ENCODE data around the gene TAMALIN.
"Not testable (repeated sequence)": the region's sequence is repeated elsewhere in the genome, so short reads cannot be mapped to it uniquely, and the experiment has no call there.

TAMALIN gene
- long read RNA-seq, donor 1, partial matches to known transcripts, result 5 of 10 reads
- long read RNA-seq, donor 1, other reads (novel, unspliced or antisense), result 0 of 10 reads
- long read RNA-seq, donor 2, transcript GRASP-201 (8 exons, 1,933 nt), result major isoform, 10 of 10 reads
- long read RNA-seq, donor 2, partial matches to known transcripts, result 0 of 10 reads
- long read RNA-seq, donor 2, other reads (novel, unspliced or antisense), result 0 of 10 reads
- long read RNA-seq, donor 3, partial matches to known transcripts, result 0 of 4 reads
- long read RNA-seq, donor 3, other reads (novel, unspliced or antisense), result 0 of 4 reads
- long read RNA-seq, donor 4, transcript GRASP-201 (8 exons, 1,933 nt), result major isoform, 5 of 8 reads
- long read RNA-seq, donor 4, partial matches to known transcripts, result 0 of 8 reads
- long read RNA-seq, donor 4, other reads (novel, unspliced or antisense), result 0 of 8 reads
- long read RNA-seq, donor 5, transcript GRASP-201 (8 exons, 1,933 nt), result major isoform, 6 of 9 reads
- long read RNA-seq, donor 5, partial matches to known transcripts, result 0 of 9 reads
- long read RNA-seq, donor 5, other reads (novel, unspliced or antisense), result 0 of 9 reads
- long read RNA-seq, donor 6, transcript GRASP-201 (8 exons, 1,933 nt), result major isoform, 7 of 7 reads
- long read RNA-seq, donor 6, partial matches to known transcripts, result 0 of 7 reads
- long read RNA-seq, donor 6, other reads (novel, unspliced or antisense), result 0 of 7 reads
- long read RNA-seq, donor 7, transcript GRASP-201 (8 exons, 1,933 nt), result major isoform, 9 of 9 reads
- long read RNA-seq, donor 7, partial matches to known transcripts, result 0 of 9 reads
- long read RNA-seq, donor 7, other reads (novel, unspliced or antisense), result 0 of 9 reads
- long read RNA-seq, donor 8, transcript GRASP-201 (8 exons, 1,933 nt), result major isoform, 6 of 7 reads
- long read RNA-seq, donor 8, partial matches to known transcripts, result 0 of 7 reads
- long read RNA-seq, donor 8, other reads (novel, unspliced or antisense), result 0 of 7 reads

DNA sequence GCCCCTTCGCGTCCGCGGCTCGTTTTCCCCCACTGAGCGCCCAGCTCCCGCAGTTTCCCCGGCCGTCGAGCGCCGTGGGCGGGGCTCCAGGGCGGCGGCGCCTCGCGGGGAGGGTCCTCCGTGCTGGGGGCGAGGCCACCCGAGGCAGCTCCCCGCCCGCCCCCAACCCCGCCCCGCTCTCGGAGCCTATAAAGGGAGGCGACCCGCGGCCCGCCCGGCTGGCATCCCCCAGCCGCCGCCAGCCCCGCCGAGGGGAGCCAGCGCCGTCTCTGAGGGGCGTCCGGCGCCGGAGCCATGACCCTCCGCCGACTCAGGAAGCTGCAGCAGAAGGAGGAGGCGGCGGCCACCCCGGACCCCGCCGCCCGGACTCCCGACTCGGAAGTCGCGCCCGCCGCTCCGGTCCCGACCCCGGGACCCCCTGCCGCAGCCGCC is at the start of gene TAMALIN:
TAMALIN (plus strand) TSS at position 221 of the 432 bp plus-strand sequence; CDS start at position 295, 74 bp downstream.
- DNase-seq, result no peak

DNA sequence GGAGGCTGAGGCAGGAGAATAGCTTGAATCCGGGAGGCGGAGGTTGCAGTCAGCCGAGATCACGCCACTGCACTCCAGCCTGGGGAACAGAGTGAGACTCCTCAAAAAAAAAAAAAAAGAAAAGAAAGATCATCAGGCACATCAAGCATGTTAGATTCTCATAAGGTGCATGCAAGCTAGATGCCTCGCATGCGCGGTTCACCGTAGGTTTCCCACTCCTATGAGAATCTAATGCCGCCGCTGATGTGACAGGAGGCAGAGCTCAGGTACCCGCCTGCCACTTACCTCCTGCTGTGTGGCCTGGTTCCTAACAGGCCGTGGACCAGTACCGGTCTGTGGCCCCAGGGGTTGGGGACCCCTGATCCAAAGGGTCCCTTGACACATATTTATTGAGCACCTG is 48.2 kb upstream of the TAMALIN start:
- no peak for DNase-seq

DNA sequence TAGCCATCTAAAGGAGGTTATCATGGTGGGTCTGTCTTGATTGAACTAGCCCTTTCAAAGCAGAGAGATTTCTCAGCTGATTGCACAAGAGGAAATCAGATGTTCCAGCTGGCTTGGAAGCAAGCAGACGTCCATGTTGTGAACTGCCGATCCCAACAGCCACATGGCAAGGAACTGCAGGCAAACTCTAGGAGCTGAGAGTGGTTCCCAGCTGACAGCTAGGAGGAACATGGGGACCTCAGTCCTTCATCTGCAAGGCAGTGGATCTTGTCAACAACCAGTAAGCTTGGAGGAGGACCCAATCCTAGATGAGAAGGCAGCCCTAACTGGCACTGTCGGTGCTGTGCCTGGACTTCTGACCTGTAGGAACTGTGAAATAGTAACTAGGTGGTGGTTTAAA is 47.5 kb upstream of the TAMALIN start:
- DNase-seq, result no peak

DNA sequence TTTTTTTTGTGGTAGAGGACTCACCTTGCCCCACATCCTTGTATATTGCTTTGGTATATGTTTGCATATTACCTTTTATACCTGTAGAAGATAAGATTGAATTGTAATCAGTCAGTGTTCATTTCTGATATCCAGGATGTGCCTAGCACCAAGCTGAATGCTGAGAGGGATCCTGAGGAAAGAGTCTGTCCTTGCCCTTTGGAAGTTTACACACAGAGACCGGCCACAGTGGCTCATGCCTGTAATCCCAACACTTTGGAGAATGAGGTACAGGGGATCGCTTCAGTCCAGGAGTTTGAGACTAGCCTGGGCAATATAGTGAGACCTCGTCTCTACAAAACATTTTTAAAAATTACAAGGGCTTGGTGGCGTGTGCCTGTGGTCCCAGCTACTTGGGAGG is 46.8 kb upstream of the TAMALIN start:
- DNase-seq, result no peak

DNA sequence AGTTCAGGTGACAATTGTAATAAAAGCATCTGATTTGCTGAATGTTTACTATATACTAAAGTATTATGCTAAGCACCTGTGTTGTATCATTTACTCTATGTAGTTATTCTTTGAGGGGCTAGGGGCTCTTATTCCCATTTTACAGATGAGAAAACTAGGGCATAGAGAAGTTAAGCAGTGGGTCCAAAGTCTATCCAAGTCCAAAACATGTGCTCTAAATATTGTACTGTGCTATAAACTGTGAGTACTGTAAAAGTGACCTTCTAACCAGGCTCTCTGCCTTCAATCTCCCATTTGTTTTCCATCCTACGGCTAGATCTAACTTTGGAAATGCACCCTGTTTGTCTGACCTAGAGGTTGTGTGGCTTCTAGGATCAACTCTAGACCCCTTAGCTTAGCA is 46.3 kb upstream of the TAMALIN start:
- DNase-seq, result no peak

DNA sequence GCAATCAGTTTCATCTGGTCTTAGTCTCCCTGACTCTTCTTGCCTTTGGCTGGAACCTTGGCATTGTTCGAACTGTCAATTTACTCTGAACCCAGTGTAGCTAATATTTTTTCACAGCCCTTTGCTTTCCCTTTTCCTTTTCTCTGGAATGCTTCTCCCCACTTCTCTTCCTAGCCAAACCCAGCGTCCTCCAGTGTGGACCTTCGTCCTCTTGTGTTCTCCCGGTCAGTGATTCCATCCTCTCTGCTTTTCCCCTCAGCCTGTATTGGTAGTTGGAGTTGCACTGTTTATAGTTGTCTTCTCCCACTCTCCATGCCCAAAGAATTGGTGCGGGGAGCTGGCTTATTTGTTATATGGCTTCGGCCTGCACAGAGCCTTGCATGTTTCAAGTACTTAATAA is 45.9 kb upstream of the TAMALIN start:
- no peak for DNase-seq

DNA sequence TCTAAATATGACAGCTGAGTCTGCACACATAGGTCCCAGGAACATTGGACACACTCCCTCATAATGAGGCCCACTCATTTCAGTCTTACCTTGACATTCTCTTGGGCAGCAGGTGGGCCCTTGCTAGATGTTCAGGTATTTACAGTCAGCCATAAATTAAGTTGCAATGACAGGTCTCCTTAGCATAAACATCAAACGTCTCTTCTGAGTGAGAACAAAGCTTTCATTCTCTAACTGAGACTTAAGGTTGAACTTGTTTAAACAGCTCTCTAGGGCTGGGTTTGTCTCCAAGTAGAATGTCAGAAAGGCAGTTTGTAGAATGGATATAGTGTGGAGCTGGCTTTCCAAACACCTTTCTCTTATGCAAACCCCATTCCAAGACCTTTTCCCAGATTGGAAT is 44.9 kb upstream of the TAMALIN start:
- DNase-seq, result no peak

DNA sequence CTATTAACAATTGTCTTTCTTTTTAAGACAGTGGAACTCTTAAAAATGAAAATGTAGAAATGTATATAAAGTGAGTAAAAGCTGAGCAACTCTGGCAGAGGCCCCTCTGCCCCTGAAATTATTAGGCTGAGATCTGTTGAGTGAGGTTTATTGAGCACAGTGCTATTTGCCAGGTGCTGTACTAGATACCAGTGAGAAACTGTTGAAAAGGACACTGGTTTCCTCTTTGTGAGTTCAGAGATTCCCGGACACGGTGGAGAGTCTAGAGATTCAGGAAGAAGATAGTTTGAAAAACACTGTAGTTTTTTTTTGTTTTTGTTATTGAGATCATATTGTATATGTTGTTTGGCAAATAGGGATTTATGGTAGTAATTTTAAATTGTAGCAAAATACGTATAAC is 44.0 kb upstream of the TAMALIN start:
- DNase-seq, result no peak

DNA sequence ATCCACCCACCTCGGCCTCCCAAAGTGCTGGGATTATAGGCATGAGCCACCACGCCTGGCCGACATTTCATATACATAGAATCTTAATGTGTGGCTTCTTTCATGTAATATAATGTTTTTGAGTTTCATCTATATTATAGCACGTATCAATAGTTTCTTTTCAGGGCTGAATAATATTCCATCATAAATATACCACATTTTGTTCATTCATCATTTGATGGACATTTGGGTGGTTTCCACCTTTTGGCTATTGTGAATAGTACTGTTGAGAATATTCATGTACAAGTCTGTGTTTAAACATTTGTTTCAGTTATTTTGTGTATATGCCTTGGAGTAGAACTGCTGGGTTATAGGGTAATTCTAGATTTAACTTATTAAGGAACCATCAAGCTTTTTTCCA is 43.3 kb upstream of the TAMALIN start:
- no peak for DNase-seq

DNA sequence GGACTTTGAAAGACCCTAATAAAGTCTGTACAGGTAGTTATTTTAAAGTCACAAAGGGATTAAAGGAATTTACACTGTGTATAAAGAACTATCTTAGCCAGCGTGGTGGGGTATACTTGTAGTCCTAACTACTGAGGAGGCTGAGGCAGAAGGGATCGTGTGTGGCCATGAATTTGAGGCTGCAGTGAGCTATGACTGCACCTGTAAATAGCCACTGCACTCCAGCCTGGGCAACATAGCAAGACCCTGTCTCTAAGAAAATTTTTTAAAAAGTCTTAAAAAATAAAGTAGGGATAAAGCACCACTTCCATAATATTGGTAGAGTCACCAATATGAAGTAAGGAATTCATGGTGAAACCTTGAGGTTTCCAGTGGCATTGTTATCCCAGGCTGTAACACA is 37.1 kb upstream of the TAMALIN start:
- no peak for DNase-seq

DNA sequence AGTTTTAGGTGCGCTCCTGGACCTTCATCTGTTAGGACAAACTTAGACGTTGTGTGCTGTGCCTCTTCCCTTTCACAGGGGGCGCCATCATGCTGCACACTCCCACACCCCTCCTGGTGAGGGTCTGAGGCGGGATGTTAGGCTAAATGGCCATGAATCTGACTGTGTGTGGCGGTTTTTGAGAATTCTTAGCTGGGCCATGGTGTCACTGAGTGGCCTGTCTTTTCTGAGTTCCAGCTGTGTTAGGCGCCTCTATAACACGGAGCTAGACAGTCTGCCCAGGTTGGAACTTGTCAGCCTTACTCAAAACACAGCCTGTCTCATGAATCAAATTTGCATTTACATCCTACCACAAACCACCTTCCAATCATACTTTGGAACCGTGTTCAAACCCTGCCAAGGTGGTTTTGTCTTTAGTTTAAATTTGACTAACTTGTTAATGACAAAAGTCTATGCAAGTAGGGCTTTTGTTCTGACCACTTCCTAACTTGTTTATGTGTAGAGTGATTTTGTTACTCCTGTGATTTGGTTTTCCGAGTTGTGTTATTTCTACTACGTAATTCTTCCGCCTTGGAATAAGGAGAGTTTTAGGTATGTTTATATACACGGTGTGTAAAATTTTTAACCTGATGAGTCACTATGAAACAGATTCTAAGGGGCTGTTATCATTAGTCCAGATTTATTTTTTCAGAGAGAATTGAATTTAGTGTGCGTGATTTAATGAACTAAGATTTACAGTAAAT is 35.7 kb upstream of the TAMALIN start:
- DNase-seq, result peak; percentile 41

DNA sequence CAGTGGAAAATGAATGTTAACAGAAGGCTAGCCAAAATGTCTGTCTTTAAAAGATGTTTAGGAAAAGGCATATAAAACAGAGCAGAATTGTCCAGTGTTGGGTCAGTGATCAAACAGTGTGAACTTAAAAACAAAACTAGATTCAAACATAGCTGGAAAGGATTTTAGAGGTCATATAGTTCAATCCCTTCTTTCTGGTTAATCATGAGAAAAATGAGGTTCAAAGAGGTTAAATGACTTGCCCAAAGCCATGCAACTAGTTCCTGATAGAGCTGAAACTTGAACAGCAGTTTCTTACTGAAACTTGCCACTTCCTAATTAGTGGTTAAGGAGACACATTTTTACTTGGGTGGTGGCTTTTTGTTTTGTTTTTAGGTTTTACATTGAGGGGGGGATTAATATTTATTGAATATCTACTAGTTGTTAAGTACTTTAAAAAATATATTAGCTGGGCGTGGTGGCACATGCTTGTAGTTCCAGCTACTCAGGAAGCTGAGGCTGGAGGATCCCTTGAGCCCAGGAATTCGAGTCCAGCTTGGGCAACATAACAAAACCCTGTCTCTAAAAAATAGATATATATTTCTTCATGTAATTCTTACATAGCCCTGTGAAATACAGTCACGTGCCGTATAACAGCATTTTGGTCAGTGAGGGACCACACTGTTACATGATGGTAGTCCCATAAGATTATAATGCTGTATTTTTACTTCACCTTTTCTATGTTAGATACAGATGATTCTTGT is 34.9 kb upstream of the TAMALIN start:
- no peak for DNase-seq

DNA sequence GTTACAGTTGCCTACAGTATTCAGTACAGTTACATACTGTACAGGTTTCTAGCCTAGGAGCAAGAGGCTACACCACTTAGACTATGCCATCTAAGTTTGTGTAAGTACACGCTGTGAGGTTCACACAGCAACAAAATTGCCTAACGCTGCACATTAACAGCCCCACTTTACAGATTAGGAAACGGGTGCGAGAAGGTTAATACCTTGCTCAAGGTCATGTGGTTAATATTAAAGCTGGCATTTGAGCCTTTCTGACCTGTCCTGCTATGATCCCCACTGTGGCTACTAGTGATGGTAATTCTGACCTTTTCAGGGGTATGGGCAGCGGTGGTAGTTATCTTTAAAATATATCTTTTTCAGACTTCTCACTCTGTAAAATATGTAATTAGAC is 34.3 kb upstream of the TAMALIN start:
- DNase-seq, result no peak

DNA sequence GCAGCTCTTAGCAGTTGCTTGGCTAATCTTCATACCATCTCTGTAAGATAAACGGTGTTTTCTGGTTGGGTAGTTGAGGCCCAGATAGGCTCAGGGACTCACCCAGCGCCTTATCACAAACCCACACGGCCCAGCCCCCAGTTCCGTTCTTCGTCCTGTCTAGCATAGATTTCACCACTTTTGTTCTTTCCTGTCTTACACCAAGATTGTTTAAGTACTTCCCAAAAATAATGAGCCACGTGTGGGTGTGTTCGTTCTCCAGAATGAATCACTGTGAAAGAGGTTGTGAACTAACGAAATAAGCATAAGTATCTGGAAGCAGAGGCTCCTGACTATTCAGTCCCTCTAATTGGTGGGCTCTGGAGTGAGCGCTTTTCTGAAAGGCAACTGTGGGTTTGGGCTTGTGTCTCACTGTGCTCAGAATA is 33.9 kb upstream of the TAMALIN start:
- no peak for DNase-seq

DNA sequence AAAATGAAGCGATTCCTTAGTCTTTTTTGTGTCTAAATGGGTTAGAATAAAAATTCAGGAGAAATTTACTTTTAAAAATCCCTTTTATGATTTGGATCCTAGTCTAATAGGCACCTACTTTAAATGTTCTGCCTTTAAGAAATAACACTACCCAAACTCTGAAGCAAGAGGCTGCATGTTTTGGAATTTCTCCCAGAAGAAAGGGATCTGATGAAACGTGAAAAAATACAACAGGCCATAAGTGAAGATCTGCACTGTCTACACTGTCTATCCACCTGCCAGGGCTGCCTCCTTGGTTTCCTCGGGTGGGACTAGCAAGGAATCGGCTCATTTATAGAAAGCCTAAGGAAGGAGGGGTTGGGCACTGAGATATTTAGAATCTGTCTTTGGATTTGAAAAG is 33.2 kb upstream of the TAMALIN start:
- DNase-seq, result no peak

DNA sequence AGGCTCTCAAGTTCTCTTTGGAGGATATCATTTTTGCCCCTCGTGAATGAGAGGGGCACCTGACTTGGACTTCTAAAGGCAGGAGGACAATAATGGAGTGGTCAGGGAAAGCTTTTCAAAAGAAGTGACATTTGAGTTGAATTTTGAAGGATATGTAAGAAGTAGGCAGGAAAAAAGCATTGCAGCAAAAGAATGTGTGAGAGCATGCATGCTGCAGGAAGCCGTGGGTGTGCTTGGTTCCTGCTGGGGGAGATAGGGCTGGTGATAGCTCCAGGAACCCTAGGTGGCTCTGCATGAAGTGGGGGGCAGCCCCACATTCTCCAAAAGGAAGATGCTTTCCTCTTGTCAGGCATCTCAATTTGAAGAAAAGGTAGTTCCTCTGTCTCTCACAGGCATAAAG is 32.1 kb upstream of the TAMALIN start:
- DNase-seq, result no peak

DNA sequence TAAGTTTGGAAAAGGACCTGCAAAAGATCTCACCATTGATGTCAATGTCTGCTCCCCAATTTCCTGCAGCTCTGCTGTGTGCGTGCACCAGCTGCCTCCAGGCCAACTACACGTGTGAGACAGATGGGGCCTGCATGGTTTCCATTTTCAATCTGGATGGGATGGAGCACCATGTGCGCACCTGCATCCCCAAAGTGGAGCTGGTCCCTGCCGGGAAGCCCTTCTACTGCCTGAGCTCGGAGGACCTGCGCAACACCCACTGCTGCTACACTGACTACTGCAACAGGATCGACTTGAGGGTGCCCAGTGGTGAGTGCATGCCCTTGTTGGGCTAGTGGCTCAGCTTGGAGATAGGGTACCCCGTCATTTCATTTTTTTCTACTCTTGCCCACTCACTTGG is 31.6 kb upstream of the TAMALIN start:
- no peak for DNase-seq

DNA sequence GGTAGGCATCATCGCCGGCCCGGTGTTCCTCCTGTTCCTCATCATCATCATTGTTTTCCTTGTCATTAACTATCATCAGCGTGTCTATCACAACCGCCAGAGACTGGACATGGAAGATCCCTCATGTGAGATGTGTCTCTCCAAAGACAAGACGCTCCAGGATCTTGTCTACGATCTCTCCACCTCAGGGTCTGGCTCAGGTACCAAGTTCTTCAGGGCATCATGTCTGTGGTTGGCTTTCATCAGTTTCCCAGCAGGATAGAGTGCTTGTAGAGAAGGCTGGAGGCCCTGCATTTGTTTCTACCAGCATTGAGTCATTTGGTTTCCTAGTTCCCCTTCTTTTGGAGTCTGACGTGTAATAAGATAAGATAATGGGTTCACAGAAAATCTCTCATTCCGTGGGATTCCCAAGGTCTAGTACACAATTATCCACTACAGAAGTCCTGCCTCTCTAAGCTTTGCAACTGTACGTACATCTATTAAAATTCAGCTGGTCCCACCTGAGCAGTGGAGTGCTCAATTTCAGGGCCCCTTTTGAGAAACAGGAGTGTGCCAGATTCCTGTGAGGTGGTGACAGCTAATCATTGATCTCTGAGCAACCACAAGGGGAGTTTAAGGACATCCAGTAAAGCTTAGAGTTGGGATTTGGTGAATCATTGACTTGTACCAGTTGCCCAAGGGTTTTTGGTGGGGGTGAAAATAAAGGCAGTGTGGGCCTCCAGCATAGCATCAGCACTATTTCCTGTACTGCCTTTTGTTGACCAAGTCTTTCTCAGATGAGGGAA is 30.2 kb upstream of the TAMALIN start:
- no peak for DNase-seq

DNA sequence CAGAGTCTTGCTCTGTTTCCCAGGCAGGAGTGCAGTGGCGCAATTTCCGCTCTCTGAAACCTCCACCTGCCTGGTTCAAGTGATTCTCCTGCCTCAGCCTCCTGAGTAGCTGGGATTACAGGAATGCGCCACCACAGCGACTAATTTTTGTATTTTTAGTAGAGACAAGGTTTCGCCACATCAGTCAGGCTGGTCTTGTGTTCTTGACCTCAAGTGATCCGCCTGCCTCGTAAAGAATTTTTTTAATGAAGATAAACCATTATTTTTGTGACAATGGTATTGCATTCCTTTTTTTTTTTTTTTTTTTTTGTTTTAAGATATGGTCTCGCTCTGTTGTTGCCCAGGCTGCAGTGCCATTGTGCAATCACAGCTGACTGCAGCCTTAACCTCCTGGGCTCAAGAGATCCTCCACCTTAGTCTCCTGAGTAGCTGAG is 29.4 kb upstream of the TAMALIN start:
- no peak for DNase-seq

DNA sequence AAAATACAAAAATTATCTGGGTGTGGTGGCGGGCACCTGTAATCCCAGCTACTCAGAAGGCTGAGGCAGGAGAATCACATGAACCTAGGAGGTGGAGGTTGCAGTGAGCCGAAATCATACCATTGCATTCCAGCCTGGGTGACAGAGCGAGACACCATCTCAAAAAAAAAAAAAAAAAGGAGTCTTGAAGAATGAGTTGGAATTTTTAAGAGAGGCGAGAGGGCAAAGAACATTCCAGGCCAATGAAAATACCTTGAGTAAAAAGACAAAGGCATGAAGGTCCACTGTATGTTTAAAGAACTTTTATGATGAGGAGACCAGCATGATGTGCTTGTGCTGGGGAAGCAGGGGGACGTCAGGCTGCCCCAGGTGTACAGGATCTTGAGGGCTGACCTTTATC is 27.4 kb upstream of the TAMALIN start:
- DNase-seq, result not testable (repeated sequence)

Data from right kidney (tissue), 9 donors.